Measurements from ENCODE around the gene IRF2.
A peak's percentile ranks its signal among the peaks of the same experiment; 100 is the strongest.

IRF2 gene

GRCh38 chr4:184416913-184417734 lies 57.2 kb downstream of the IRF2 start:
- no peak overlapping the region for H3K14ac ChIP-seq (ENCODE audit: low read length)
- H4K91ac ChIP-seq (ENCODE audit: low read depth, low read length) = no peak overlapping the region
- H3K9me3 ChIP-seq (ENCODE audit: insufficient read depth, low read depth, low read length) = no peaks in the 10 kb centered on the region
- peaks cover 4 to 8% of the 10 kb centered on the region in 2 experiments for H3K36me3 ChIP-seq (ENCODE audit: control insufficient read depth in 1 of 2, insufficient read depth in 2 of 2, low read length in 2 of 2)
- no peak overlapping the region for H2BK12ac ChIP-seq (ENCODE audit: low read length)
- H3K27me3 ChIP-seq (ENCODE audit: insufficient read depth, low read length) = no peaks in the 10 kb centered on the region
- no peak overlapping the region for H3K18ac ChIP-seq (ENCODE audit: low read length)
- H4K8ac ChIP-seq (ENCODE audit: low read depth, low read length) = no peak overlapping the region
- no peak overlapping the region for H2AFZ ChIP-seq (ENCODE audit: insufficient read depth, low read length, poor library complexity)
- H4K12ac ChIP-seq (ENCODE audit: low read depth, low read length) = no peak overlapping the region
- DNase-seq = no peak
- no peak overlapping the region for H2AK5ac ChIP-seq (ENCODE audit: low read length)
- H2BK120ac ChIP-seq (ENCODE audit: insufficient read depth, low read length, poor library complexity) = no peak overlapping the region
- WGBS (ENCODE audit: extremely low coverage, insufficient coverage, insufficient read length) = no CpG with 5 or more reads among the region's 12 CpGs
- H3K4me2 ChIP-seq (ENCODE audit: low read length) = no peak overlapping the region
- no peak overlapping the region for H3K23ac ChIP-seq (ENCODE audit: low read length)
- H3K27ac ChIP-seq (ENCODE audit: low read depth, low read length) = no peak overlapping the region
- no peak overlapping the region for H3K4me3 ChIP-seq (ENCODE audit: low read depth, low read length)
- H3K9ac ChIP-seq (ENCODE audit: low read length) = no peak overlapping the region
- H3K4me1 ChIP-seq (ENCODE audit: control insufficient read depth in 1 of 2, insufficient read depth in 2 of 2, low read length in 2 of 2) = peaks cover 0 to 2% of the 10 kb centered on the region in 2 experiments
- no peak overlapping the region for H2BK5ac ChIP-seq (ENCODE audit: low read depth, low read length, poor library complexity)
- no peaks in the 10 kb centered on the region for H3K79me1 ChIP-seq (ENCODE audit: low read length)
- no peak overlapping the region for H3K4ac ChIP-seq (ENCODE audit: low read depth, low read length)
- H3K79me2 ChIP-seq (ENCODE audit: control insufficient read depth, insufficient read depth, low read length, poor library complexity) = no peaks in the 10 kb centered on the region

GRCh38 chr4:184415071-184415470 lies 59.3 kb downstream of the IRF2 start:
- H3K36me3 ChIP-seq (ENCODE audit: control insufficient read depth in 1 of 2, insufficient read depth in 2 of 2, low read length in 2 of 2) = peaks cover 4 to 8% of the 10 kb centered on the region in 2 experiments
- H3K14ac ChIP-seq (ENCODE audit: low read length) = no peak overlapping the region
- no peaks in the 10 kb centered on the region for H3K9me3 ChIP-seq (ENCODE audit: insufficient read depth, low read depth, low read length)
- H2AFZ ChIP-seq (ENCODE audit: insufficient read depth, low read length, poor library complexity) = no peak overlapping the region
- H3K18ac ChIP-seq (ENCODE audit: low read length) = no peak overlapping the region
- no peak overlapping the region for H2BK5ac ChIP-seq (ENCODE audit: low read depth, low read length, poor library complexity)
- no CpG with 5 or more reads among the region's 6 CpGs for whole genome bisulfite sequencing (ENCODE audit: extremely low coverage, insufficient coverage, insufficient read length)
- peak in 1 of 2 donors; percentile 38 for DNase-seq
- no peak overlapping the region for H2AK5ac ChIP-seq (ENCODE audit: low read length)
- H3K9ac ChIP-seq (ENCODE audit: low read length) = no peak overlapping the region
- no peak overlapping the region for H4K91ac ChIP-seq (ENCODE audit: low read depth, low read length)
- H3K4ac ChIP-seq (ENCODE audit: low read depth, low read length) = no peak overlapping the region
- no peak overlapping the region for H2BK120ac ChIP-seq (ENCODE audit: insufficient read depth, low read length, poor library complexity)
- no peak overlapping the region for H2BK12ac ChIP-seq (ENCODE audit: low read length)
- H4K8ac ChIP-seq (ENCODE audit: low read depth, low read length) = no peak overlapping the region
- H3K4me1 ChIP-seq (ENCODE audit: control insufficient read depth in 1 of 2, insufficient read depth in 2 of 2, low read length in 2 of 2) = peaks cover 0 to 2% of the 10 kb centered on the region in 2 experiments
- no peak overlapping the region for H3K27ac ChIP-seq (ENCODE audit: low read depth, low read length)
- no peak overlapping the region for H4K12ac ChIP-seq (ENCODE audit: low read depth, low read length)
- no peaks in the 10 kb centered on the region for H3K79me2 ChIP-seq (ENCODE audit: control insufficient read depth, insufficient read depth, low read length, poor library complexity)
- no peak overlapping the region for H3K23ac ChIP-seq (ENCODE audit: low read length)
- no peaks in the 10 kb centered on the region for H3K79me1 ChIP-seq (ENCODE audit: low read length)
- H3K4me2 ChIP-seq (ENCODE audit: low read length) = no peak overlapping the region
- H3K27me3 ChIP-seq (ENCODE audit: insufficient read depth, low read length) = no peaks in the 10 kb centered on the region
- no peak overlapping the region for H3K4me3 ChIP-seq (ENCODE audit: low read depth, low read length)

GRCh38 chr4:184413261-184414046 lies 60.9 kb downstream of the IRF2 start:
- no peak overlapping the region for H3K4me2 ChIP-seq (ENCODE audit: low read length)
- no peak overlapping the region for H4K12ac ChIP-seq (ENCODE audit: low read depth, low read length)
- H3K18ac ChIP-seq (ENCODE audit: low read length) = no peak overlapping the region
- no peaks in the 10 kb centered on the region for H3K27me3 ChIP-seq (ENCODE audit: insufficient read depth, low read length)
- H3K4ac ChIP-seq (ENCODE audit: low read depth, low read length) = no peak overlapping the region
- H4K8ac ChIP-seq (ENCODE audit: low read depth, low read length) = no peak overlapping the region
- no peak overlapping the region for H2BK12ac ChIP-seq (ENCODE audit: low read length)
- H2AFZ ChIP-seq (ENCODE audit: insufficient read depth, low read length, poor library complexity) = no peak overlapping the region
- H3K4me3 ChIP-seq (ENCODE audit: low read depth, low read length) = no peak overlapping the region
- H2BK120ac ChIP-seq (ENCODE audit: insufficient read depth, low read length, poor library complexity) = no peak overlapping the region
- H3K36me3 ChIP-seq (ENCODE audit: control insufficient read depth in 1 of 2, insufficient read depth in 2 of 2, low read length in 2 of 2) = peaks cover 4 to 12% of the 10 kb centered on the region in 2 experiments
- H3K23ac ChIP-seq (ENCODE audit: low read length) = no peak overlapping the region
- no peak for DNase-seq
- peaks cover 0 to 2% of the 10 kb centered on the region in 2 experiments for H3K4me1 ChIP-seq (ENCODE audit: control insufficient read depth in 1 of 2, insufficient read depth in 2 of 2, low read length in 2 of 2)
- no peak overlapping the region for H3K9ac ChIP-seq (ENCODE audit: low read length)
- H3K14ac ChIP-seq (ENCODE audit: low read length) = no peak overlapping the region
- H3K79me2 ChIP-seq (ENCODE audit: control insufficient read depth, insufficient read depth, low read length, poor library complexity) = no peaks in the 10 kb centered on the region
- H3K27ac ChIP-seq (ENCODE audit: low read depth, low read length) = no peak overlapping the region
- H3K9me3 ChIP-seq (ENCODE audit: insufficient read depth, low read depth, low read length) = no peaks in the 10 kb centered on the region
- H2AK5ac ChIP-seq (ENCODE audit: low read length) = no peak overlapping the region
- no peak overlapping the region for H4K91ac ChIP-seq (ENCODE audit: low read depth, low read length)
- WGBS (ENCODE audit: extremely low coverage, insufficient coverage, insufficient read length) = no CpG with 5 or more reads among the region's 13 CpGs
- H2BK5ac ChIP-seq (ENCODE audit: low read depth, low read length, poor library complexity) = no peak overlapping the region
- H3K79me1 ChIP-seq (ENCODE audit: low read length) = no peaks in the 10 kb centered on the region

- no peak overlapping the region for H3K9ac ChIP-seq (ENCODE audit: low read length)
- WGBS (ENCODE audit: extremely low coverage, insufficient coverage, insufficient read length) = no CpG with 5 or more reads among the region's 6 CpGs
Observed at GRCh38 chr4:184410748-184411147, 63.6 kb downstream of the IRF2 start.

More at GRCh38 chr4:184410748-184411147, 63.6 kb downstream of the IRF2 start:
- DNase-seq = no peak
- no peak overlapping the region for H2AFZ ChIP-seq (ENCODE audit: insufficient read depth, low read length, poor library complexity)
- H3K23ac ChIP-seq (ENCODE audit: low read length) = no peak overlapping the region
- H3K14ac ChIP-seq (ENCODE audit: low read length) = no peak overlapping the region
- peaks cover 0 to 9% of the 10 kb centered on the region in 2 experiments for H3K36me3 ChIP-seq (ENCODE audit: control insufficient read depth in 1 of 2, insufficient read depth in 2 of 2, low read length in 2 of 2)
- no peak overlapping the region for H3K4ac ChIP-seq (ENCODE audit: low read depth, low read length)
- no peak overlapping the region for H2AK5ac ChIP-seq (ENCODE audit: low read length)
- H4K91ac ChIP-seq (ENCODE audit: low read depth, low read length) = no peak overlapping the region
- no peak overlapping the region for H2BK120ac ChIP-seq (ENCODE audit: insufficient read depth, low read length, poor library complexity)
- H3K27ac ChIP-seq (ENCODE audit: low read depth, low read length) = no peak overlapping the region
- no peak overlapping the region for H2BK5ac ChIP-seq (ENCODE audit: low read depth, low read length, poor library complexity)
- H2BK12ac ChIP-seq (ENCODE audit: low read length) = no peak overlapping the region
- H3K18ac ChIP-seq (ENCODE audit: low read length) = no peak overlapping the region
- no peak overlapping the region for H4K8ac ChIP-seq (ENCODE audit: low read depth, low read length)
- H4K12ac ChIP-seq (ENCODE audit: low read depth, low read length) = no peak overlapping the region
- no peaks in the 10 kb centered on the region for H3K79me2 ChIP-seq (ENCODE audit: control insufficient read depth, insufficient read depth, low read length, poor library complexity)
- H3K79me1 ChIP-seq (ENCODE audit: low read length) = no peaks in the 10 kb centered on the region
- no peaks in the 10 kb centered on the region for H3K27me3 ChIP-seq (ENCODE audit: insufficient read depth, low read length)
- no peak overlapping the region for H3K4me2 ChIP-seq (ENCODE audit: low read length)
- H3K4me1 ChIP-seq (ENCODE audit: control insufficient read depth in 1 of 2, insufficient read depth in 2 of 2, low read length in 2 of 2) = no peaks in the 10 kb centered on the region
- no peaks in the 10 kb centered on the region for H3K9me3 ChIP-seq (ENCODE audit: insufficient read depth, low read depth, low read length)
- H3K4me3 ChIP-seq (ENCODE audit: low read depth, low read length) = no peak overlapping the region
